ENCODE data around the gene TMEM269.
"Not testable (repeated sequence)": the region's sequence is repeated elsewhere in the genome, so short reads cannot be mapped to it uniquely, and the experiment has no call there.

TMEM269 gene

DNA sequence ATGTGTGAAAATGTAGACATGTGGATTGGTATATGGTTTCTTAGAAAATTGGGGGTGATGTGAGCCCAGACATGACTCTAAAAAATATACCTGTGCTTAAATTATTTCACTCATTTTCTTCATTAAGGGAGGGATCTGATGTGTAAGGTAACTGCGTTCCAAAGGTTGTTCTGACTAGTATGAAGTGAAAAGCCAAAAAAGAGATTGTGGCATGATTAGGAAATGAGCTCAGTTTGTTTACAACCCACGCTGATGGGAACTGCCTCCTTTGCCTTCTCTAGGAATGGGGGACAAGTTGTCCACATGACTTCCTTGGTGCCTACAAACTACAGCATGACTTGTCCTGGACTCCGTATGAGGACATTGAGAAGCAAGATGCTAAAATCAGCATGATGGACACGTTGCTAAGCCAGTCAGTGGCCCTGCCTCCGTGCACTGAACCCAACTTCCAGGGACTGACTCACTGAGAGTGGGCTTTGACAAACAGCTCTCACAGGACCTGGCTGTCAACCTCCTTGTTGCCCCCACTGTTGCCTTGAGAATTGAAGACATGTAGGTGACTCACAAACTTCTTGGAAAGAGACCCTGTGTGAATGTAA is 9.8 kb upstream of the TMEM269 start:
- DNase-seq (ENCODE audit: low read depth in 2 of 2), result no peak

DNA sequence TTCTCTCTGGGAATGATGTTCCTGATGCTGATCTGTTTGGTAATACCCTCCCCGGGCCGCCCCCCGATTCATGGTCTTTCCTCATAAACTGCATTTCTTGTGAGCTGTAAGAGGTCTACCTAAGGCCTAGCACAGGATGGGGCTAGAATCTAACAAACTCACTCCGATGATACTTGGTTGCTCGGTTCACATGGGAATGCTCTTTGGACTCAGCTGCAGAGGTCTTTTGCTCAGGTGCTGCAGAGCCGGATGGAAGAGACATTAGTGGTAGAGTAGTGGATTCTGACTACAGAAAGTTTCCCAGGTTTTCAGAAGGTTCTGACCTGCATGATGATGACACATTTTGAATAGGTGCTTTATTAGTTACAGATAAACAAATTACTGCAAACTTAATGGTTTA is 8.3 kb upstream of the TMEM269 start:
- no peak for DNase-seq (ENCODE audit: low read depth in 2 of 2)

DNA sequence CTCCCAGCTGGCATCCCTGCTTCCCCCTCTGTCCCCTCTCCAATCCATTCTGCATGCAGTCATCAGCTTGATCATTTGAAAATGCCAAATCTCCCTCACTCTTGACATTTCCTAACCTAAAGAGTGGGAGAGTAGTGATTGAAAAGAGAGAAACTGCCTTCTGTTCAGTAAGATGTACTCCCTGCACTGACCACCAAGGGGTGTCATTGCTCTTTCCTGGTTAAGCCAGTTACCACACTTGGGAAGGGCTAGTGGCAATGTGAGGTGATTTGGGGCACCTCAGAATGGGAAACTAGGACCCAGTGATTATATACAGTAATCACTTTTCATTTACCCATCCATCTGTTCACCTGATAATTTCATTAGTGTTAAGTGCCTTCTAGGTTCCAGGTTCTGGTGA is 6.9 kb upstream of the TMEM269 start:
- no peak for DNase-seq (ENCODE audit: low read depth in 2 of 2)

- DNase-seq (ENCODE audit: low read depth in 2 of 2), result no peak
These were observed 5.1 kb upstream of the TMEM269 start for GRCh38 chr1:42779725-42780124.

DNA sequence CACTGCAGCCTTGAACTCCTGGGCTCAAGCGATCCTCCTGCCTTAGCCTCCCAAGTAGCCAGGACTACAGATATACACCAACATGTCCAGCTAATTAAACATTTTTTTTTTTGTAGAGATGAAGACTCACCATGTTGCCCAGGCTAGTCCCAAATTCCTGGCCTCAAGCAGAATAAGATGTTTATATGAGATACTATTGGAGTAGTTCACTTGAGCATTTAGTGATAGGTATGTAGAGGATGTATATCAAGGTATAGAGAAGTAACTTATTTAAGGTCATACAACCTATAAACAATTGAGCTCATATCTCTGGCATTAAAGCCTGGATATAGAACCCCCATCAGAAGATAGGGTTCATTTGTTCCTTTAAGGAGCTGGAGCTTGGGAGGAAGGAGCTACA is 4.6 kb upstream of the TMEM269 start:
- no peak for DNase-seq (ENCODE audit: low read depth in 2 of 2)

GRCh38 chr1:42783092-42783491 is 1.7 kb upstream of the TMEM269 start:
- no peak for DNase-seq (ENCODE audit: low read depth in 2 of 2)

DNA sequence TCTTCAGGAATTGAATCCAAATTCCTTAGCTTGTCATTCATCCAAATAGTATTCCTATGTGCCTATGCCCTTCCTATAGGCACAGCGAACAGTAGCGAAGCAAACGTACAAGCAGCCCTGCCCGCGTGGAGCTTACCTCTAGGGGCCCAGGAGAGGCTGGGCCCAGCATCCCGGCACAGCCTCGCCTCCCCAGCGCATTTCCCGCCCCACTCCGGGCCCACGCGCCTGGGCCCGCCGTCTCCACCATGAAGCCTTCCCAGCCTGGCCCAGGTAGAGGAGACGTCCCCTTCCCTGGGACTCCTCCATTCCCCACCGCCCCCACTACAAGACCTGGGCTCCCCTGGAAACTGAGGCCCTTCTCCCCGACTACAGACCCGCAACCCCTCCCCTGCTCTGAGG is 245 bp upstream of the TMEM269 start:
- no peak for DNase-seq (ENCODE audit: low read depth in 2 of 2)

DNA sequence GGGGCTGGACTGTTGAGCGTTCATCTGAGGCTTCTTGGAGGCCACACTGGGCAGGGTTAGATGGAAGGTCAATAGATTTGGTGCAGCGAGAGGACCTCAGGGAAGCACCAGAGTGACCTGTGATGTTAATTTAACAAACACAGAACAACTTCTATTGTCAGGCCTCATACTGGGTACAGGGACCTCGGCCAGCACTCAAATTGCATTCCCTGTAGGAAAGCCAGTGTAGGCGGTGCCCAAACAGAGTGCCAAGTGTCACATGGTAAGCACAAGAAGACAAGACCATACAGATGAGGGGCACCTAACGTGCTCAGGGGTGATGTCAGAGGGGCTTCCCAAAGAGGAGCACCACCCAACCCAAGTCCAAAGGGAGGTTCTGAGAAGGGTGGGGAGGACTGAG is 1.3 kb downstream of the TMEM269 start:
- DNase-seq (ENCODE audit: low read depth in 2 of 2), result no peak

- DNase-seq (ENCODE audit: low read depth in 2 of 2), result no peak
These were observed 3.2 kb downstream of the TMEM269 start for GRCh38 chr1:42788021-42788420.

DNA sequence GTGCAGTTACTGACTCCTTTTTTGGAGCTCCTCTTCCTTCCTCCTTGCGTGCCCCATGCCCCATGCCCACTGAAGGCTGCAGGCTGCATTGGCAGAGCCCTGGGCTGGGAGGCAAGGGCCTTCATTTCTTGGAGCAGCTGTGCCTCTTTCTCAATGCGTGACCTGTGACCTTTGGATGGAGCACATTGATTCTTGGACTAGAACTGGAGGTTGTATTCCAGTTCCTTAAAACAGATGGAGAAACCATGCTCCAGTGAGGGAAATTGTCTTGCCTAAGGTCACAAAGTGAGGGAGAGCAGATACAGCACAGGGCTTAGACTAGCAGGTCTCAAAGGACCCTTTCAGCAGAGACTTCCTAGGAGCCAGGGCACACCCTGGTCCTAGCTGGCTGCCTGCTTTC is 9.0 kb downstream of the TMEM269 start:
- no peak for DNase-seq (ENCODE audit: low read depth in 2 of 2)

- no peak for DNase-seq (ENCODE audit: low read depth in 2 of 2)
These were observed 12.6 kb downstream of the TMEM269 start for GRCh38 chr1:42797414-42797813.

DNA sequence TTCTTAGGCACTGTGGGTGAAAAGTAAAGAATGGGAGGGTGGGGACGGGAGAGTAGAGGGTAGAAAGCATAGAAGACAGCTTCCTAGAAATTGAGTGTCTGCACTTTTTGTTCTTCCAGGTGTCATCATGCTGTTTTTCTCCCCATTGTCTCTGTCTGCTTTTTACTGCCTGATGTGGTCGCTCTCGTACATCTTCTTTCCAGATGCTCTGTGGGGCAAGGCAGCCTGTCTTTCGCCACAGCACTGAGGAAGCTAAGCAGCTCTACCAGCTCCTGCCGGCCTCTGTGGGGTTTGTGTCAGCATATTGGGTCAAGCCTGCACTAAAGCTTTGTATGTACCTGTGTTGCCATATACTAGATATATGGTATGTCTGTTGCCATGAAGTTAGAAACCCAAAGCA is 13.2 kb downstream of the TMEM269 start:
- DNase-seq (ENCODE audit: low read depth in 2 of 2), result no peak

DNA sequence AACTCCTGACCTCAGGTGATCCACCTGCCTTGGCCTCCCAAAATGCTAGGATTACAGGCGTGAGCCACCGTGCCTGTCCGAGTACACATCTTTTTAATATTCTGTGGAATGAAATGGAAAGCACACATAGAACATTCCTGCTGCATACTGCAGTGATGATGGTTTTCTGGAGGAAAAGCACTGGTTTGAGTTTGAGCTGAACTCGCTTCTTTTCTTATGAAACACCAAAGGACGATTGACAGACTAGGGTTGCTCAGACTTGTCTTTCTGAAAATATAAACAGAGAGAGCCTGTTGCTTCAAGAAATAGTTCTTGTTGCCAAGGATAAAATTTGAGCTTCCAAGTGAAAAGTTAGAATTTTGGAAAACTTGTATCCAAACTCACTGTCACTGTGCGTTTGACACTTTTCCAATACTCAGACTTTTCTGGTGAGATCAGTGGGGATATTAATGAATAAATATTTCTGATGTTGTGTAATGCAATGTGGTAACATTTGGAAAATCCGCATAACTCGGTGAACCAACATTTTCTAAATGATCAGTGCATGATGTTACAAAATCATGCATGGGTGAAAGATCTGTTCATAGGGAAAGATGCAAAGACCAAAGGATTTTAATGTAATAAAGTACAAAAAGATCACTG is 17.2 kb downstream of the TMEM269 start:
- DNase-seq (ENCODE audit: low read depth in 2 of 2), result peak; percentile 53 to 54

DNA sequence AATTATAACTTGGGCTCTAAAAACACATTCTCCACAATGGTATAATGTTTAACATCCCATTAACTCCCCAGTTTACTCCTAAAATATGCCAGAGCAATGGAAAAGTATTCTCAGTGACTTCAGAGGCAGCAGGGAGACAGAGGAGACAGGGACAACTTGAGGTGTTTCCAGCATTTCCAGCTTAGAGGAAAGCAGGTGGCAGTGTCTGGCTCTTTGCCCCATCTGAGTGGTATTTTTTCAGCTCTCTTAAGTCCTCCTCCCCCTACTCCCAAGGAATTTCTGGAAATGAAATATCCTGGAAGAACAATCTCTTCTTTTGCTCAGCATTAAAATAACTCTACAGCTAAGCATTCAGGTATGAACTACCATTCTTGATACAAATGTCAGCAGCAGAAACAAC is 21.4 kb downstream of the TMEM269 start:
- DNase-seq (ENCODE audit: low read depth in 2 of 2), result no peak

- DNase-seq (ENCODE audit: low read depth in 2 of 2), result no peak
These were observed 21.8 kb downstream of the TMEM269 start for GRCh38 chr1:42806593-42806992.

DNA sequence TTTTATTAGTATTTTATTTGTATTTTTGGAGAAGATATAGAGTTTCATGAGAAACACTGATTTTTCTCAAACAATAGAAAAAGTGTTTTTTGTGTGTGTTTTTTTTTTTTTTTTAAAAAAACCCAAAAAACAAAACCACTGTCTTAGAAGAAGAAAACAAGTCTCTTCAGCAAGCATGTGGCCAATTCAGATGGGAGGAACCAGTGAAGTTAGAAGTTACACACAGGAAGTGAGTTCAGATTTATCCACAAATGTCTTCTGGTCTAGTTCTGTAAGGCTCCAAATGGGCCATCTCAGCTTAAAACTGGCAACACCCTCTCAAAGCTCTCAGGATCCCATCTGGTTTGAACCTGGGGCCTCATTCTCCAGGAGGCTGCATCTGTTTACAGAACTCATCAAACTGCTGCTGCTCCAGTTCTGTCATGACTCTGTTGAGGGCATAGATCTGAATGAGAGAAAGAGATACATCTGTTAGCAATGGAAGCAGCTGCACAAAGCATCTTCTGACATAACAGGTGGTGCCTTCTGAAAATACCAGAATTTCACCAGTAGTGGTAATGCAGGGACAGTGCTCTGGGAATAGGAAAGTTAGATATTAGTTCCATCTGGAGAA is 22.4 kb downstream of the TMEM269 start:
- DNase-seq (ENCODE audit: low read depth in 2 of 2), result no peak

DNA sequence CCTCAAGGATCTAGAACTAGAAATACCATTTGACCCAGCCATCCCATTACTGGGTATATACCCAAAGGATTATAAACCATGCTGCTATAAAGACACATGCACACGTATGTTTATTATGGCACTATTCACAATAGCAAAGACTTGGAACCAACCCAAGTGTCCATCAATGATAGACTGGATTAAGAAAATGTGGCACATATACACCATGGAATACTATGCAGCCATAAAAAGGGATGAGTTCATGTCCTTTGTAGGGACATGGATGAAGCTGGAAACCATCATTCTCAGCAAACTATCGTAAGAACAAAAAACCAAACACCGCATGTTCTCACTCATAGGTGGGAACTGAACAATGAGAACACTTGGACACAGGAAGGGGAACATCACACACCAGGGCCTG is 30.0 kb downstream of the TMEM269 start:
- not testable (repeated sequence) for DNase-seq (ENCODE audit: low read depth in 2 of 2)

- DNase-seq (ENCODE audit: low read depth in 2 of 2), result no peak
These were observed 31.3 kb downstream of the TMEM269 start for GRCh38 chr1:42815941-42816584.

GRCh38 chr1:42816585-42817439 is 32.0 kb downstream of the TMEM269 start, which contains the start of the genes ERMAP and SVBP:
TSS of gene ERMAP (plus strand) at chr1:42817122. CDS start at chr1:42830449, 13,327 bp downstream.
TSS of gene SVBP (minus strand) at chr1:42817397. CDS start at chr1:42816544, 853 bp downstream.
- DNase-seq (ENCODE audit: low read depth in 2 of 2), result peak; percentile 68 to 72

GRCh38 chr1:42817440-42817767 is 32.6 kb downstream of the TMEM269 start:
- DNase-seq (ENCODE audit: low read depth in 2 of 2), result no peak

DNA sequence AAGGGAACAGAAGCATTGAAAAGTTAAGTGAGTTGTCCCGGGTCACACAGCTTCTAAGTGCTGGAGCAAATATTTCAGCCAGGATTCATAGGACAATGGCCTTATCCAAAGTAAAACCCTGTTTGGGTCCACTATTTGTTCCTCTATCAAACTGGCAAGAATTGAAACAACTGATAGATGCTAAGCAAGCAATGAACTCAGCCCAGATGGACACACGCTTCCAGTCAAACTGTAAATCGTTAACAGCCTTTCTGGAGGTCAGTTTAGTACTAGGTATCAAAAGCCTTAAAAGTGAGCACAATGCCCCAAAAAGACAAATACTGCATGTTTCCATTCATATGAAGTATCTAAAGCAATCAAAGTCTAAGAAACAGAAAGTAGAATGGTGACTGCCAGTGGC is 33.2 kb downstream of the TMEM269 start:
- DNase-seq (ENCODE audit: low read depth in 2 of 2), result no peak

DNA sequence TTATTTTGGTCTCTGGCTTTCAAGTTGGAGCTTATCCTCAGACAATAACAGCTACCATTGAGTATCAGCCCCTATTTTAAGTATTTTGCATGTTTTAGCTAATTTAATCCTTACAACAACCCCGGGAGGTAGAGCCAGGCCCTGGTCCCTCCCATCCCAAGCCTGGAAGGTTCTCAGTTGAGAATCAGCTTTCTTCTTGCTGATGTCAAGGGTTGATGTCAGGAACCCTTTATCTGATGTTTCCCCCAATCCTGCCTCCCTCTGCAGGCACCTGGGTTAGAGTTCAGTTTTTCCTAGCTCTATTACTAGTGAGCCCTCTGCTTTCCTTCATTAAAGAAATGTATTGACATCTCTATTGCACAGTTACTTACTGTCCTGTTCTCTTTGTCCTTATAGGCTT is 36.0 kb downstream of the TMEM269 start:
- DNase-seq (ENCODE audit: low read depth in 2 of 2), result no peak

All from fibroblast of skin of left biceps (primary cell).